ENCODE results near the gene SLC38A10.

Gene SLC38A10

DNA sequence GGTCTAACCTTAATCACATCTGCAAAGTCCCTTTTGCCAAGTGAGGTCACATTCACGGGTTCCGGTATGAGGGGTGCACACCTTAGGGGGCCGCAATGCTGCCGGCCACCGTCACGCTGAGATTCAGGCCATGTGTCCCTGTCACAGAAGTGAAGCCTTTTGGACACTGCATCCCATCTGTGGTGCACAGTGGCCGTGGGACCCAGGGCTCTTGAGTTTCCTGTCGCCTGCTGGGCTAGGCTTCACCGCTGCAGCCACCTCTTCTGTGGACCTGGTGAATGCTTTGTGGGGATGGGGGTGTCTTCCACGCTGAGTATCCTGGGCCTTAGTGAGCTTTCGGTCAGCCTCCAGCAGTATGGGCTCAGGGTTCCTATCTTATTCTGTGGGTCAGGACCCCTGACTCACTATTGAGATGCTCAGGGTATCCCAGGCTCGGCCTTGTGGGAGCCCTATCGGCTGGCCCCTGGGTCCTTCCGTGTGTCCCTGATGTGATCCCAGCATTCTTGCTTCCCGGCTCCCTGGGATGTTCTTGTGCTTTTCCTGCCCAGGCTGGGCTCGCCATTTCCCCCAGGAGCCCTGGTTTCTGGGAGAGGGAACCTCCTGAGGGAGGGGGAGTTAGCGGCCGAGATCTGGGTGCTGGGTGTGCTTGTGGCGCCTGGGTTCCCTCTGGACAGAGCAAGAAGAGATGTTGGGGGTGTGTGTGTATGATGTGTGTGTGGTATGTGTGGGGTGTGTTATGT lies 4.9 kb upstream of the SLC38A10 start:
- in situ Hi-C loops (cut with MboI; ENCODE audit: low sequenced_read_pairs), result no loop called here

DNA sequence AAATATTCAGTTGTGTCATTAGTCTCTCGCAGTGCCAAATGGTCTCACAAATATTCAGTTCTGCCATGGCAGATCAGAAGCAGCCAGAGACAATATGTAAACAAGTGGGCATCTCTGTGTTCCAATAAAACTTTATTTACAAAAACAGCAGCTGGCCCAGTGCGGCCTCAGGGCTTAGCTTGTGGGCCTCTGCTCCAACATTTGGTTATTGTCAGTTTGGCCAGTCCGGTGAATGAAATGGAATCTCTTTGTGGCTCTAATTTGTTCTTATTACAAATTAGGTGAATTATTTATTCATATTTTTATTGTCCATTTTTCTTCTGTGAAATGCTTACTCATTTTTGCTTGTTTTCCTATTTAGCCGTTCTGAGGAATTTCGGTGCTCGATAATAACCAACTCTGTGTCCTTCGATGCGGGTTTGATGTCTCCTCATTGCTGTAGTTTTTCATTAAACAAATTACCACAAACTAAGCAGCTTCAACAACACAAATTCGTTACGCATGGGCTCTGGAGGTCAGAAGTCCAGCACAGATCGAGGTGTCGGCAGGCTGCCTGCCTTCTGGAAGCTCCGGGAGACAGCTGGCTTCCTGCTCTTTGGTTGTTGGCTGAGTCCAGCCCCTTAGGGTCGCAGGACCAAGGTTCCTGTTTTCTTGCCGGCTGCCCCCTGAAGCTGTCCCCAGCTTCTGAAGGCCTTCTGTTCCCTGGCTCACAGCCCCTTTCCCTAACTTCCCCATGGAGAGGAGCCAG lies 4.1 kb upstream of the SLC38A10 start:
- in situ Hi-C loops (cut with MboI; ENCODE audit: low sequenced_read_pairs), result no loop called here

DNA sequence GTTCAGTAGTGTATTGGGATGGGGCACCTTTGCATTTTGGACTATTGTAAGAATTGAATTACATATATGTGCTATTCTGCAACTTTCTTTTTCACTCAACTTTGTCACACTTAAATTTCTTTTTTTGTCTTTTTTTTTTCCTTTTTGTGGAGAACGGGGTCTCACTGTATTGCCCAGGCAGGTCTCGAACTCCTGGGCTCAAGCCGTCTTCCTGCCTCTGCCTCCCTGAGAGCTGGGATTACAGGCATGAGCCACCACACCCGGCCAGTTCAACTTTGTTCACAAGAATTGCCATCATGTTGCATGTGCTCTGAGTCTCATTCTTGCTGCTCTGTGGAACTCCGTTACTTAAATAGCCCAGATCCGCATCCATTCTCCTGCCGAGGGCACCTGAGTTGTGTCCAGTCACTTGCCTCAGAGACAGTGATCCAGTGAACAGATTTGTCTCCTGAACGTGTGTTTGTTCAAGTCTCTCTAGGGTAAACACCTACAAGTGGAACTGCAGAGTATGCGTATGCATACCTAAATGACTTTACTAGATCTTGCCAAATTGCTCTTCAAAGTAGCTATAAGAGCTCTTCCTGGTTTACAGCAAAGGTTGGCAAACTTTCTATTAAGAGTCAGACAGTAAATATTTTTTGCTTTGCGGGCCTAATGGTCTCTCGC lies 3.4 kb upstream of the SLC38A10 start:
- in situ Hi-C loops (cut with MboI; ENCODE audit: low sequenced_read_pairs), result no loop called here

DNA sequence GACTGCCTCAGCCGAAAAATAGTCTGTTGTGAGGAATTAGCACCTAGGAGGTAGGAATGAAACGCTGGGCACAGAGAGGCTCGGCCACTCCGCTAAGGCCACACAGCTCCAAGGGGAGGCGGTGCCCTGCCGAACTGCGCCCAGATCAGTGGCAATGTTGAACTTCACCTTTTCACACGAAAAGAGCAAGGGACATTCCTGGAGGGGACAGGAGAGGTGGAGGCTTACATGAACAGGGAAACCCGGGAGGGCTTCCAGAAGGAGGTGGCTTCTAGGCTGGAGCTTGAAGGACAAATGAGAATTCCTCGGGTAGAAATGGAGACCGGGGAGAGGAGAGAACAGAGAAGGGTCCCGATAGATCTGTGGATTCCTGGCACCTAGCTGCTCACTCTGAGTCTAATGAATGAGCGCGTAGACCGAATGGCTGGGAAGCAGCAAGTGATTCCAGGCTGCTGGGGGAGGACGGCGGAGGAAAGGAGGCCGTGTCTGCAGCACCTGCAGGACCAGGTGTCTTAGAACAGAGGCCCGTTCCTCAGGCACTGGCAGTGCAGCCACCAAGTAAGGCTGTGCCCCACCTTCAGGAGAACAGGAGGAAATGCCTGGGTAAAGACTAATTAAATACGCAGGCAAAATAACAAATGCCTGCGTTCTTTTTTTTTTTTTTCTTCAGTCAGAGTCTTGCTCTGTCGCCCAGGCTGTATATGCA lies 722 bp upstream of the SLC38A10 start:
- in situ Hi-C loops (cut with MboI; ENCODE audit: low sequenced_read_pairs), result no loop called here

DNA sequence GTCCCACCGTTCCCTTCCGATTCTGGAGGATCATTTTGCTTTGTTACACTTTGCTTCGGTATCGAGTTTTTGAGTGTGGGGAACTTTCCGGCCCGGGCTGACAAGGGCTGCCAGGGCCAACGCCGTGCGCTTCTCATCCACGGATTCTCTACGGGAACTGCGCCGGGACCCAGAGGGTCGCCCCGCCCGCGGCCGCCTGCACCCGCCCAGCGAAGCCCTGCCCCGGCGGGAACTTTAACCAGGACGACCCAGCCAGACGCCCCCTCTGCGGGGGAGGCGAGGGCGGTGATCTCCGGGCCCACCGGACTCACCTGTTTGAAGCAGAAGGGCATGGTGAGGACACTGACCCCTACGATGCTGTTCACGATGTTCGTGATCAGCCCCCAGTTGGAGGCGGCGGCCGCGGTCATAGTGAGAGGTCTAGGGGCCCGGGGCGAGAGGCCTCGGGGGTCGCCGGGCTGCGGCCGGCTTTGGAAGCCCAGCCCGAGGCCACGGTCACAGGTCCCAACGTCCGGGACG lies 536 bp downstream of the SLC38A10 start:
- in situ Hi-C loops (cut with MboI; ENCODE audit: low sequenced_read_pairs), result no loop called here

DNA sequence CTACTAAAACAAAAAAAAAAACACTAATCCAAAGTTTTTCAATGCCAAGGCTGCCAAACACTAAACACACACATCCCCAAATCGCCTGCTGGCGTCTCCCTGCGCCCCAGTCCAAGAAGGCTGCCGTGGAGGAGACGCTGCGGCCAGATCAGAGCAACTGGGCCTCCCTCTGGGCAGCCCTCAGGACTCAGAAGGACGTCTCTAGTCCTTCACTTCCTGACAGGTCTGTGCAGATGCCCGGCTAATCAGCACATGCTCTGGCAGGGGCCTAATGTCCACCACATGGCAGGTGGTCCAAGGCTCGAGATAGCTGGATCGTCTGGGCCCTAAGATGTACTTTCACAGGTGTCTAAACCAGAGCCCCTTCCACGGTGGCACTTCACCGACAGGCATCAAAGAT lies 2.7 kb downstream of the SLC38A10 start:
- in situ Hi-C loops (cut with MboI; ENCODE audit: low sequenced_read_pairs), result no loop called here

DNA sequence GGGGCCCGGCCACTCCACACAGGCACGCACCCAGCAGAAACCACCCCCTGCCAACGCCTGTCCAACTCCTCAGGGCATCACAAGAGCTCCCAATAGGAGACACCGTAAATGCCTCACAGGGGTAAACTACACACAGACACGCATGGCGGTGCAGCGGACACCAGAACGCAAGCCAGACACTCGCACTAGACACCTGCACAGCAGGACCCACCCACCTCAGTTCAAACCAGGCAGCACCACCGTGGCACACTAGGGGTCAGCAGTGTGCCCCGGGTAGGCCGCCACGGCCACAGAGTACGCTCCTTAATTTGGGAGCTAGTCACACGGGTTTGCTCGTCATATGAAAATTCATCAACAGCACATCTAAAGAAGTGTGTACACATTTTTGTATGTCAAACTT lies 3.4 kb downstream of the SLC38A10 start:
- in situ Hi-C loops (cut with MboI; ENCODE audit: low sequenced_read_pairs), result no loop called here

DNA sequence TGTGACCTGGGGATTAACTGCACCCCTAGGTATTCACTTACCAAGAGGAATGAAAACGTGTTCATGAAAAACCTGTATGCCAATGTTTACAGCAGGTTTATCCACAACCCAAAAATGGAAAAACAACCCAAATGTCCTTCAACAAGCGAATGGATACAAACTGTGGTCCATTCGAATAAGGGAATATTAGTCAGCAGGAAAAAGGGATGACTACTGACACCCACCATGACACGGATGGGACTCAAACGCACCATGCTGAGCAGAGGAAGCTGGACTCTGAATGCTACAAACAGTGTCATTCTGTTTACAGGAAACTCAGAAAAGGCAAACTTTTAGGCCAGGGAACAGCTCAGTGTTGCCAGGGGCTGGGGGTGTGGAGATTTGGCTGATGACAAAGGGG lies 4.9 kb downstream of the SLC38A10 start:
- in situ Hi-C loops (cut with MboI; ENCODE audit: low sequenced_read_pairs), result no loop called here

DNA sequence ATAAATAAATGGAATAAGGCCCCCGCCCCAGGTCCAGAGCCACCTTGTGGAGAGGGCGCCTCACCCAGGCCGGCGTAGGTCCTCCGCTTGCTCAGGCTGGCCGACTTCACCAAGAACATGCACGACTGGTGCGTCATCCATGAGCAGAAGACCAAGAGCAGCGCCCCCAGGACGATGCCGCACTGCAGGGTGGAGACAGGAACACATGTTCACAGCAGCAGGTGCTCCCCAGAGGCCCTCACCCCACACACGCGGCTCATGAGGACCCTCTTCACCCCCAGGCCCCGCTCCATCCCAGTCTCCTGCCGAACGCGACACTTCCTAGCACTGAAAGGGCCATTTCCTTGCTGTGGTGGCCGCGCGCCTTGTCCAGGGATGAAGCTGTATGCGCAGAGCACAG lies 5.5 kb downstream of the SLC38A10 start:
- in situ Hi-C loops (cut with MboI; ENCODE audit: low sequenced_read_pairs), result no loop called here

DNA sequence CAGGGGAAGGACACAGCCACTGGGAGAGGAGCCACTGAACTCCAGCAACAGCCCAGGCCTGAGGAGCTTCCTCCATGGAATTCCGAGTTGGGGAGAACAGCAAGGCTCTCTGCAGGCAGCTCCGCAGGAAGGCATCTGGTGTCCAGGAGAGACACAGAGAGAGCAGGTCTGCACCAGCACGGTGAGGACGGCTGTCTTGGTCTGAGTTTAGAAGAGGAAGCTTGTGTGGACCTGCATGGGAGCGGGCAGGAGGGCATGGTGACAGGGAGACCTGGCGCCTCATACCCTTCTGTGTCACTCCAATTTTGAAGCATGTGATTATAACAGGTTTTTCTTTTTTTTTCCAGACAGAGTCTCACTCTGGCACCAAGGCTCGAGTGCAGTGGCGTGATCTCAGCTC lies 6.4 kb downstream of the SLC38A10 start:
- in situ Hi-C loops (cut with MboI; ENCODE audit: low sequenced_read_pairs), result no loop called here

DNA sequence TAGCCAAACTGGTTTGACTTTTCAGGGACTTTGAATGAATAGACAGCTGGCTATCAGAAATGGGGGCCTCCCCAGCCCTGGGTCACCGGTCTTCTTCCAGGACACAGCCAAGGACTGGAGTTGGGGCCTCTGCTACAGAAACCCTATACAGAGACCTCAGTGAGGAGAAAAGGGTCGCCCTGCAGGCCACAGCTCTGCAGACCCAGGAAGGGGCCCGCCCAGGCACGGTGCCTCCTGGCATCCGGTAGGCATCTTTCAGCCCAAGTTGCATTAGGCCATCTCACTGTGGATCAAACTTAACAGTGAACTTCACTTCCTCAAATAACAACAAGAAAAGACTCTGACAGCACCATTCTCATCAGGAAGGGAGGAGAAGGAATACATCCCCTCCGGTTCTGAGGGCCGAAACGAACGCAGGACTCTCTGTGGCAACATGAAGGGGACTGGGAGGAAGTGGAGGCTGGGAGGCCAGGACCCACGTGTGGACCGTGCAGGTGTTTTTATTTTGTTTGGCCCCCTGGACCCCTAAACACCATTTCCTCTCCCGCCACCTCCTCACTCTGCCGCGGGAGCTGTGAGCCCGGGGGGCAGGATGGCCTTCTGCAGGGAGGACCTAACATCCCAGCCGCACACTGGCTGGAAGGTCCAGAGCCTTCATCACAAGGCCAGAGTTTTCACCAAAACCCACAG lies 7.2 kb downstream of the SLC38A10 start:
- in situ Hi-C loops (cut with MboI; ENCODE audit: low sequenced_read_pairs), result no loop called here

DNA sequence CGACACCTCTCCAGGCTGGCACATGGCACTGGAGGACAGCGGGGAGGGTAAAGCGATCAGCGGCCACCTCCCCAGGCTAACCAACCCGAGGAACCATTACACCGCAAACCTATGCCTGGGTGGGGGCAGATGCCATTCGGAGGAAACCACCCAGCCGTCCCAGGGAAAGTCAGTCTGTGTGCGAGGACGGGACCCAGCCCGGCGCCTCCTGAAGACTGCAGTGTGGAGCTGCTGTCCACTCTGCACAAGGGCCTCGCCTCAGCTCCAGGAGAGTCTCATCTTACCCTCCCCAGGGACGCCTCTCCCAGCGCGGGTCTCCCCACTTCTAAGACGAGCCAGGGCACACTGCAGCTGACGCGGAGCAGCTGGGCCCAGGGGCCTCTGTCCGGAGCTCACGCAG lies 8.0 kb downstream of the SLC38A10 start:
- in situ Hi-C loops (cut with MboI; ENCODE audit: low sequenced_read_pairs), result no loop called here

DNA sequence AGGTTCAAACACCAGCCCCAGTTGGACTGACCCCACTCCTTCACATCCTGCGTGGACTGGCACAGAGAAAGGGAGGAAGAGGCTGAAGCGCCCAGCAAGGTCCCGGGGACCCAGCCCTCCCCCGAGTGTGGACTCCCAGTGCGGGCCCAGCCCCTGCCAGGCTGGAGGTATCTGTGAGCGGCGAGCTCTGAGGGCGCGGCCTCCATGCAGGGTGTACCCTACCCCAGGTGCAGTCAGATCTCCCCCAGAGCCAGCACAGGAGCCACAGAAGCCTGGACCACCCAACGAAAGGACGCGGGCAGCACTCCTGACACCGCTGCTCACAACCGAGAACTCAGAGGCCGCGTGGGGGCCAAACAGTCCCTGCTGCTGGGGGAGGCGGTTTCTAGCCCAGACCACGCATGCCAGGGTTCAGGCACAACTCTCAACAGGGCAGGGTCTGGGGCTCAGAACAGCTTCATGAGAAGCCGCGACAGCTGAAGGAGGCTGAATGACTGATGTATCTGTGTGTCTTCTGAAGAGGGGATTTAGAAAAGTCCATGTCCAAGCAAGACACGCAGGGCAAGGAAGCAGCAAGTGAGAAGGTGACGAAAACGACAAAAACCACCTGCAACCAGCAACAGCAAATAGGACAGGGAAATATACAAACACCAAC lies 8.5 kb downstream of the SLC38A10 start:
- in situ Hi-C loops (cut with MboI; ENCODE audit: low sequenced_read_pairs), result no loop called here

DNA sequence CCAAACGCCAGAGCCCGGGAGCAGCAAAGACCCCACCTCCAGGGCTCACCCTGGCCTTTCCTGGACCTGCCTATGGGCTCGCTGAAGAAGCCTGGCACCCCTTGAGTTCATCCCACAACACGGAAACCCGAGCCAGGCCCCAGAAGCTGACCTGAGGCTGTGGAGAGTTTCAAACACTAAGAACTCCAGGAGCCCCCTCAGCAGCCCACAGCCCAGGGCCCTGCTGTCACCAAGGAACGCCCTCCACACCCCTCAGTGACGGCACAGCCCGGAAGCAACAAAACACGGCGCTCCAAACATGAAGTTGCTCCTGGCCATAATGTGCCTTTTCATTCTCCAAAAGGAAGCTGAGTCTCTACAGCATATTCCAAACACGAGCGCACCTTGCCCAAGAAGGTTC lies 9.2 kb downstream of the SLC38A10 start:
- in situ Hi-C loops (cut with MboI; ENCODE audit: low sequenced_read_pairs), result no loop called here

DNA sequence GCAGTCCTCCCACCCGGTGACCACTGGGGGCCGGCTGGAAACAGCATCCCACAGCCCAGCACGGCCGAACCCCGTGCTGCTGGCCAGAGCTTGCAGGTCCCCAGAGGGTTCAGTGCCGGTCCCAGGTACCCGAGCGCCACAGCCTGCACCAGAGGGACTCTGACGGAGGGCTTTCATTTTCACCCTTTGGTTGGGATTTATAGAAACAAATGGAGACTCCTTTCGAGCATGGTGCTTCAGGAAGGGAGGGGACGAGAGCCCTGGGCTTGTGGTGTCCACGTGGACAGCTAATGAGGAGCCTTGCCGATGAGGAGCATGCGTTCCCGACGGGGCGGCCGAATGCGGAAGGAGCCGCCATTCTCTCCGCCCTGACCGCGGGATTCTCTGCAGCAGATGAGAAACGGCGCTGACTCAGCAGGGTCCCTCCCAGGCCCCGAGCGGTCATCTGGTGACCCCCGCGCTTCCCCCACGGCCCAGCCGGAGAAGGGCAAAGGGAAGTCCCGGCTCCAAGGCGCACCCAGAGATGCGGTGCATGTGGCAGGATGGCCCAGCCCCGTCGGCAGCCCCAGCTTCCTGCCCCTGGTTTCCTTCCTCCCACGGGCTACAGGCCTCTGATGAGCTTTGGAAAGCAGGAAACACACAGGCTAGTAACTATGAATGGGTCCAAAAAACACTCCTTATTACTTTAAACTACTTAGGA lies 9.8 kb downstream of the SLC38A10 start:
- in situ Hi-C loops (cut with MboI; ENCODE audit: low sequenced_read_pairs), result no loop called here

DNA sequence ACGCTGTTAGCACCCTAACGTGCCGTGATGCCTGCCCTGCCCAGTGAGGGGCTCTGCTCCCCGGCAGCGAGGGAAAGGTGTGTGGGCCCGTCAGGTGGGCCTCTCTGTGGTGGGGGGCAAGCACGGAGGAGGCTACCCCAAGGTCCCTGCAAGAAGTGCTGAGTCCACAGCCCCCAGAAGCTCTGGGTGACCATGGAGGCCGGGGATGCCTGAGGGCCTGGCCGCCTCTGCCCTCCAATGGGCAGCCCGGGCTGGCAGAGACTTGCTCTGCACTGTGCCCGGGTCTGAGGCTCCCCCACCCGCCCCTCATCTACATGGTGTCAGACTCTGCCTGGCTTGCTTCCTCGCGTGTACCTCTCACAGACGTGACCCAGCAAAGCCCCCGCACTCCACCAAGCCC lies 12.2 kb downstream of the SLC38A10 start:
- in situ Hi-C loops (cut with MboI; ENCODE audit: low sequenced_read_pairs), result no loop called here

DNA sequence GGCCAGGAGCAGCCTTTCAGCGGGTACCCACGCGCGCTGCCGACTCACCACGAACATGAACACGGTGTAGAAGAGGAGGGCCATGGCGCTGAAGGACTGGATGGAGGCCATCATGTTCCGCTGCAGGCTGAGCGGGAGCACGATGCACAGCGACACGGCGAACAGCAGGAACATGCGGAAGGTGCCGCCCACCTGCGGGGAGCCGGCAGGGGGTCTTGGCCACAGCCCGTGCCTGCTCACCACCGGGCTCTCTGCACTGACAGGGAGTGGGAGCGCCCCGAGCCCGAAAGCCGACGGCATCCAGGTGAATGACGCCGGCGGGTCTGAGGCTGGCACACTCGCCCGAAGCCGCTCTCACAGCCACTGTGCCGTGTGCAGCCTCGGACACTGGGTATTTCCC lies 13.0 kb downstream of the SLC38A10 start:
- in situ Hi-C loops (cut with MboI; ENCODE audit: low sequenced_read_pairs), result no loop called here

DNA sequence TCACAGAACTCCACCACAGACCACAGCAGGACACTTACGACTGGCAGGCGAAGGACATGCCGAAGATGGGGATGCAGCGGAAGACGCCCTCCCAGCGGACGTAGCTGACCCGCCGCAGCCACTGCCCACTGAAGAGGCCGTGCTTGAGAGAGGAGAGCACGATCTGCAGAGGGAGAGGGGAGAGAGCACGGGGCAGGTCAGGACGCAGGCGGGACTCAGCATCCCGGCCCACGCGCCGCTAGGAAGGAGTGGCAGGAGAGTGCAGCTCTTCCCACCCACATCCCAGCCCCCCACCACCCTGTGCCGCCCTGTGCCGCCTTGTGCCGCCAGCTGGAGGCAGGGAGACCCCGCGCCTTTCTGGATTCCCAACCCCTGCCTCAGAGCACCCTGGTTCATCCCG lies 14.5 kb downstream of the SLC38A10 start:
- in situ Hi-C loops (cut with MboI; ENCODE audit: low sequenced_read_pairs), result no loop called here

Measured in HL-60/S4 (cell line).